SK-N-SH (cell line): ENCODE results near the gene FRMD3. TPM values are rescaled to one million over a fixed set of nuclear protein-coding genes. Genes with fewer than 3 reads are reported as not detected.

ENCODE experiments used
- CTCF ChIA-PET: fragments of 300-600, 350-600 bp; formaldehyde crosslinking; extraction: SDS; loops from one replicate; lab custom pipeline; 2021; lab: Yijun Ruan, JAX
- POLR2A ChIA-PET: fragments of 350-600 bp; sonication (Branson Sonifier 250); formaldehyde crosslinking; extraction: SDS; loops from one replicate; lab custom pipeline; 2020; ENCODE audit warnings: antibody characterized with exemption, inconsistent platforms; lab: Yijun Ruan, JAX
- DNase-seq: peaks from one replicate; pipeline ENCODE4 v3.0.0; 2012
- H2AFZ ChIP-seq: fragments of 200-600 bp; sonication (generic); 2 replicates; pipeline ENCODE4 v1.8.1; 2016; ENCODE audit warnings: antibody characterized with exemption, mild to moderate bottlenecking, low read depth
- H3F3A ChIP-seq: fragments of 200-600 bp; sonication (generic); replicated peaks from 2 replicates; pipeline ENCODE3; 2016; ENCODE audit warnings: antibody characterized with exemption, mild to moderate bottlenecking; ENCODE audit not compliant: insufficient read depth
- H3K27ac ChIP-seq, 2 experiments: fragments of 200-500 bp in 1 of 2; fragments of 200-600 bp in 1 of 2; sonication (Bioruptor generic) in 1 of 2; sonication (generic), shearing (Covaris generic) in 1 of 2; 2 replicates each; pipeline versions ENCODE4 v1.5.1 to v1.6.1; 2014 to 2016; ENCODE audit warnings: low read depth in 2 of 2, inconsistent platforms in 1 of 2, low read length in 1 of 2, mild to moderate bottlenecking in 1 of 2, mixed read lengths in 1 of 2
- H3K27me3 ChIP-seq: fragments of 200-600 bp; sonication (generic), shearing (Covaris generic); 2 replicates; pipeline ENCODE4 v1.6.1; 2016; ENCODE audit warnings: mixed run types; ENCODE audit not compliant: insufficient read depth
- H3K36me3 ChIP-seq, 2 experiments: fragments of 200-500 bp in 1 of 2; fragments of 200-600 bp in 1 of 2; sonication (Bioruptor generic) in 1 of 2; sonication (generic) in 1 of 2; replicated peaks in 1 of 2; 2 replicates each; pipeline versions ENCODE3 to v1.5.1; 2014 to 2016; ENCODE audit warnings: low read length in 1 of 2, mild to moderate bottlenecking in 1 of 2; ENCODE audit not compliant: insufficient read depth in 2 of 2, control insufficient read depth in 1 of 2
- H3K4me1 ChIP-seq, 2 experiments: fragments of 200-500 bp in 1 of 2; fragments of 200-600 bp in 1 of 2; sonication (Bioruptor generic) in 1 of 2; sonication (generic), shearing (Covaris generic) in 1 of 2; 2 replicates each; pipeline versions ENCODE4 v1.5.1 to v1.6.1; 2014 to 2016; ENCODE audit warnings: low read depth in 1 of 2, low read length in 1 of 2, mixed run types in 1 of 2; ENCODE audit not compliant: insufficient read depth in 2 of 2, control insufficient read depth in 1 of 2
- H3K4me2 ChIP-seq: fragments of 200-600 bp; sonication (generic), shearing (Covaris generic); 2 replicates; pipeline ENCODE4 v1.6.1; 2017; ENCODE audit warnings: mixed run types
- H3K4me3 ChIP-seq, 2 experiments: fragments of 200-500 bp in 1 of 2; fragments of 200-600 bp in 1 of 2; sonication (Bioruptor generic) in 1 of 2; sonication (generic), shearing (Covaris generic) in 1 of 2; 2 replicates each; pipeline versions ENCODE4 v1.5.1 to v1.8.1; 2014 to 2016; ENCODE audit warnings: low read depth in 2 of 2, inconsistent platforms in 1 of 2, low read length in 1 of 2, mild to moderate bottlenecking in 1 of 2, mixed read lengths in 1 of 2, moderate library complexity in 1 of 2
- H3K79me2 ChIP-seq: fragments of 200-600 bp; sonication (generic); 2 replicates; pipeline ENCODE4 v1.8.1; 2017; ENCODE audit warnings: mild to moderate bottlenecking; ENCODE audit not compliant: insufficient read depth
- H3K9ac ChIP-seq: fragments of 200-600 bp; sonication (generic); 2 replicates; pipeline ENCODE4 v1.6.1; 2017; ENCODE audit warnings: mixed run types
- H3K9me2 ChIP-seq: fragments of 200-600 bp; sonication (generic); 2 replicates; pipeline ENCODE4 v1.6.1; 2017; ENCODE audit warnings: mixed run types
- H3K9me3 ChIP-seq: fragments of 200-600 bp; sonication (generic); 2 replicates; pipeline ENCODE4 v1.6.1; 2017; ENCODE audit warnings: mixed run types, mild to moderate bottlenecking, moderate library complexity
- H4K20me1 ChIP-seq: fragments of 200-600 bp; sonication (generic); 2 replicates; pipeline ENCODE4 v1.6.1; 2017; ENCODE audit warnings: mild to moderate bottlenecking, mixed run types; ENCODE audit not compliant: insufficient read depth
- CHD2 ChIP-seq: fragments of 150-350 bp; IDR thresholded peaks from 2 replicates; pipeline ENCODE4 v1.6.1; 2018; ENCODE audit warnings: low read length; ENCODE audit not compliant: partially characterized antibody
- ELF1 ChIP-seq: IDR thresholded peaks from 2 replicates; pipeline ENCODE4 v1.4.0; 2012
- EP300 ChIP-seq, 2 experiments: IDR thresholded peaks; 2 replicates each; pipeline versions ENCODE4 v1.4.0 to v1.6.1; 2012; ENCODE audit warnings: borderline replicate concordance in 1 of 2, low read depth in 1 of 2, low read length in 1 of 2
- FOSL2 ChIP-seq: IDR thresholded peaks from 2 replicates; pipeline ENCODE4 v1.4.0; 2012; ENCODE audit warnings: low read depth, mild to moderate bottlenecking, moderate library complexity, borderline replicate concordance
- FOXM1 ChIP-seq: IDR thresholded peaks from 2 replicates; pipeline ENCODE4 v1.4.0; 2012; ENCODE audit warnings: low read depth, mild to moderate bottlenecking
- JUND ChIP-seq: IDR thresholded peaks from 2 replicates; pipeline ENCODE4 v1.4.0; 2012
- MEF2A ChIP-seq: IDR thresholded peaks from 2 replicates; pipeline ENCODE4 v1.4.0; 2012; ENCODE audit warnings: low read depth, borderline replicate concordance
- MXI1 ChIP-seq: IDR thresholded peaks from 2 replicates; pipeline ENCODE4 v1.6.1; 2012; ENCODE audit warnings: mild to moderate bottlenecking, low read depth, low read length, improper control_type of control experiment
- POLR2AphosphoS5 ChIP-seq: IDR thresholded peaks from 2 replicates; pipeline ENCODE4 v1.6.1; 2012; ENCODE audit warnings: low read depth, low read length
- RFX5 ChIP-seq: IDR thresholded peaks from 2 replicates; pipeline ENCODE4 v1.6.1; 2012; ENCODE audit warnings: mild to moderate bottlenecking, improper control_type of control experiment, low read length
- SIN3A ChIP-seq: IDR thresholded peaks from 2 replicates; pipeline ENCODE4 v1.6.1; 2012; ENCODE audit warnings: low read depth, mild to moderate bottlenecking, low read length, moderate library complexity, borderline replicate concordance
- TAF1 ChIP-seq: IDR thresholded peaks from 2 replicates; pipeline ENCODE4 v1.6.1; 2012; ENCODE audit warnings: low read depth, mild to moderate bottlenecking, low read length, moderate library complexity, borderline replicate concordance
- WGBS: methylation state at CpG from one replicate; pipeline ENCODE4 v1.1.6; 2017; ENCODE audit warnings: low lambda C conversion rate; 5-methylcytosine and 5-hydroxymethylcytosine counted together
- polyA plus RNA-seq, 3 experiments: library from polyadenylated mRNA; depleted of rRNA; stranded (reverse); fragments of >200 nt; gene quantifications; 2 replicates each; pipeline ENCODE4 v1.2.3, GENCODE V29; 2012
- TF ChIP-seq, protein P1 (sequence below): IDR thresholded peaks from 2 replicates; pipeline ENCODE4 v1.4.0; 2012; ENCODE audit warnings: low read depth
- TF ChIP-seq, protein P2 (sequence below): fragments of 200-600 bp; sonication (generic); IDR thresholded peaks from 2 replicates; pipeline ENCODE4 v1.6.1; 2017; ENCODE audit warnings: antibody characterized with exemption, mild to moderate bottlenecking, moderate library complexity
- TF ChIP-seq, protein P3 (sequence below): IDR thresholded peaks from 2 replicates; pipeline ENCODE4 v1.4.0; 2012; ENCODE audit warnings: low read depth, borderline replicate concordance
- TF ChIP-seq, protein P4 (sequence below): IDR thresholded peaks from 2 replicates; pipeline ENCODE4 v1.6.1; 2012; ENCODE audit warnings: mild to moderate bottlenecking, low read depth, low read length, moderate library complexity

Gene FRMD3
- polyA plus RNA-seq, 1 of the 3 experiments (the other 2 are of a cell fraction) = 0.89 TPM

DNA sequence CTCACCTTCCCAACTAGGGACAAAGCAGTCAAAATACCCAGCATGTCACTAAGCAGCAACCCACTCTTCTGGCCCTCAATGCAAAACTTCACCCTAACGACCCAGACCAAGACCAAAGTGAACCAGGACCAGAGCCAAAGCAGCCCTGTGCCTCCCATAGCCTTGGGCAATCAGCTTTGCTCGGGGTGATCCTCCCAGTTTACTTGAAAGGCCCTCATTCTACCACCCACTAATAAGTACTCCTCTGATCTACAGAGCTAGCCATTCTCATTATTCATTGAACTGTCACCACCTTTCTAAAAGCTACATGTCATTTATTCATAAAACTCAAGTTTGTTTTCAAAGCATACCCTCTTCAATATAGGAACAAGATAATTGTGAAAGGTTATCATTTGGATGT, 221.0 kb downstream of the FRMD3 start:
- DNase-seq = no peak
- Histone ChIP-seq H4K20me1 (no peaks in the 10 kb centered on the region), H3K9ac (no peak overlapping the region), H3K27me3 (no peaks in the 10 kb centered on the region), H3K4me3 (no peak overlapping the region), H3K9me2 (no peaks in the 10 kb centered on the region), H3K4me2 (no peak overlapping the region), H3K4me1 (peaks cover 0 to 4% of the 10 kb centered on the region in 2 experiments; a peak in 1 of 4 replicates), H3K79me2 (no peaks in the 10 kb centered on the region), H3K9me3 (no peaks in the 10 kb centered on the region), H3K27ac (no peak overlapping the region), H3F3A (no peaks in the 10 kb centered on the region), H2AFZ (no peak overlapping the region), H3K36me3 (peaks cover 0 to 3% of the 10 kb centered on the region in 2 experiments)
- WGBS = 56% methylated on average over 2 of the region's 2 CpGs
- POLR2A ChIA-PET = no interaction called here
- CTCF ChIA-PET = interaction anchor here (0.6 to 0.7 kb wide), 2 partner anchors 12 to 17 kb away, joined by 3 read pairs; no protein-coding TSS in a partner anchor
- no peak for TF ChIP-seq JUND
- TF ChIP-seq POLR2AphosphoS5 = no peak
- TF ChIP-seq FOSL2 = no peak
- no peak for TF ChIP-seq EP300 (IDR thresholded peaks at IDR 0.05; ENCODE audit: borderline replicate concordance in 1 of 2, low read depth in 1 of 2, low read length in 1 of 2)
- TF ChIP-seq, protein P1, sequence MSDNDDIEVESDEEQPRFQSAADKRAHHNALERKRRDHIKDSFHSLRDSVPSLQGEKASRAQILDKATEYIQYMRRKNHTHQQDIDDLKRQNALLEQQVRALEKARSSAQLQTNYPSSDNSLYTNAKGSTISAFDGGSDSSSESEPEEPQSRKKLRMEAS = no peak
- TF ChIP-seq MEF2A = no peak
- TF ChIP-seq, protein P2, sequence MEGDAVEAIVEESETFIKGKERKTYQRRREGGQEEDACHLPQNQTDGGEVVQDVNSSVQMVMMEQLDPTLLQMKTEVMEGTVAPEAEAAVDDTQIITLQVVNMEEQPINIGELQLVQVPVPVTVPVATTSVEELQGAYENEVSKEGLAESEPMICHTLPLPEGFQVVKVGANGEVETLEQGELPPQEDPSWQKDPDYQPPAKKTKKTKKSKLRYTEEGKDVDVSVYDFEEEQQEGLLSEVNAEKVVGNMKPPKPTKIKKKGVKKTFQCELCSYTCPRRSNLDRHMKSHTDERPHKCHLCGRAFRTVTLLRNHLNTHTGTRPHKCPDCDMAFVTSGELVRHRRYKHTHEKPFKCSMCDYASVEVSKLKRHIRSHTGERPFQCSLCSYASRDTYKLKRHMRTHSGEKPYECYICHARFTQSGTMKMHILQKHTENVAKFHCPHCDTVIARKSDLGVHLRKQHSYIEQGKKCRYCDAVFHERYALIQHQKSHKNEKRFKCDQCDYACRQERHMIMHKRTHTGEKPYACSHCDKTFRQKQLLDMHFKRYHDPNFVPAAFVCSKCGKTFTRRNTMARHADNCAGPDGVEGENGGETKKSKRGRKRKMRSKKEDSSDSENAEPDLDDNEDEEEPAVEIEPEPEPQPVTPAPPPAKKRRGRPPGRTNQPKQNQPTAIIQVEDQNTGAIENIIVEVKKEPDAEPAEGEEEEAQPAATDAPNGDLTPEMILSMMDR = no peak
- TF ChIP-seq ELF1 = no peak
- TF ChIP-seq RFX5 = no peak
- TF ChIP-seq CHD2 = no peak
- no peak for TF ChIP-seq FOXM1
- TF ChIP-seq TAF1 = no peak
- no peak for TF ChIP-seq MXI1
- TF ChIP-seq, protein P3, sequence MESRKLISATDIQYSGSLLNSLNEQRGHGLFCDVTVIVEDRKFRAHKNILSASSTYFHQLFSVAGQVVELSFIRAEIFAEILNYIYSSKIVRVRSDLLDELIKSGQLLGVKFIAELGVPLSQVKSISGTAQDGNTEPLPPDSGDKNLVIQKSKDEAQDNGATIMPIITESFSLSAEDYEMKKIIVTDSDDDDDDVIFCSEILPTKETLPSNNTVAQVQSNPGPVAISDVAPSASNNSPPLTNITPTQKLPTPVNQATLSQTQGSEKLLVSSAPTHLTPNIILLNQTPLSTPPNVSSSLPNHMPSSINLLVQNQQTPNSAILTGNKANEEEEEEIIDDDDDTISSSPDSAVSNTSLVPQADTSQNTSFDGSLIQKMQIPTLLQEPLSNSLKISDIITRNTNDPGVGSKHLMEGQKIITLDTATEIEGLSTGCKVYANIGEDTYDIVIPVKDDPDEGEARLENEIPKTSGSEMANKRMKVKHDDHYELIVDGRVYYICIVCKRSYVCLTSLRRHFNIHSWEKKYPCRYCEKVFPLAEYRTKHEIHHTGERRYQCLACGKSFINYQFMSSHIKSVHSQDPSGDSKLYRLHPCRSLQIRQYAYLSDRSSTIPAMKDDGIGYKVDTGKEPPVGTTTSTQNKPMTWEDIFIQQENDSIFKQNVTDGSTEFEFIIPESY = no peak
- TF ChIP-seq, protein P4, sequence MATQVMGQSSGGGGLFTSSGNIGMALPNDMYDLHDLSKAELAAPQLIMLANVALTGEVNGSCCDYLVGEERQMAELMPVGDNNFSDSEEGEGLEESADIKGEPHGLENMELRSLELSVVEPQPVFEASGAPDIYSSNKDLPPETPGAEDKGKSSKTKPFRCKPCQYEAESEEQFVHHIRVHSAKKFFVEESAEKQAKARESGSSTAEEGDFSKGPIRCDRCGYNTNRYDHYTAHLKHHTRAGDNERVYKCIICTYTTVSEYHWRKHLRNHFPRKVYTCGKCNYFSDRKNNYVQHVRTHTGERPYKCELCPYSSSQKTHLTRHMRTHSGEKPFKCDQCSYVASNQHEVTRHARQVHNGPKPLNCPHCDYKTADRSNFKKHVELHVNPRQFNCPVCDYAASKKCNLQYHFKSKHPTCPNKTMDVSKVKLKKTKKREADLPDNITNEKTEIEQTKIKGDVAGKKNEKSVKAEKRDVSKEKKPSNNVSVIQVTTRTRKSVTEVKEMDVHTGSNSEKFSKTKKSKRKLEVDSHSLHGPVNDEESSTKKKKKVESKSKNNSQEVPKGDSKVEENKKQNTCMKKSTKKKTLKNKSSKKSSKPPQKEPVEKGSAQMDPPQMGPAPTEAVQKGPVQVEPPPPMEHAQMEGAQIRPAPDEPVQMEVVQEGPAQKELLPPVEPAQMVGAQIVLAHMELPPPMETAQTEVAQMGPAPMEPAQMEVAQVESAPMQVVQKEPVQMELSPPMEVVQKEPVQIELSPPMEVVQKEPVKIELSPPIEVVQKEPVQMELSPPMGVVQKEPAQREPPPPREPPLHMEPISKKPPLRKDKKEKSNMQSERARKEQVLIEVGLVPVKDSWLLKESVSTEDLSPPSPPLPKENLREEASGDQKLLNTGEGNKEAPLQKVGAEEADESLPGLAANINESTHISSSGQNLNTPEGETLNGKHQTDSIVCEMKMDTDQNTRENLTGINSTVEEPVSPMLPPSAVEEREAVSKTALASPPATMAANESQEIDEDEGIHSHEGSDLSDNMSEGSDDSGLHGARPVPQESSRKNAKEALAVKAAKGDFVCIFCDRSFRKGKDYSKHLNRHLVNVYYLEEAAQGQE = no peak
- no peak for TF ChIP-seq SIN3A
